NCI-H82 treated with DMSO at 0.1 percent for 48 hours (cell line): Measurements from ENCODE around the gene ADAM12.
A peak's percentile ranks its signal among the peaks of the same experiment; 100 is the strongest.

ENCODE experiments used
- DNase-seq: peaks from one replicate; lab custom pipeline; 2025; ENCODE audit not compliant: unreplicated experiment; lab: John Stamatoyannopoulos, UW

The ADAM12 gene

GRCh38 chr10:126218778-126219649, 169.3 kb downstream of the ADAM12 start:
- DNase-seq, result no peak

DNA sequence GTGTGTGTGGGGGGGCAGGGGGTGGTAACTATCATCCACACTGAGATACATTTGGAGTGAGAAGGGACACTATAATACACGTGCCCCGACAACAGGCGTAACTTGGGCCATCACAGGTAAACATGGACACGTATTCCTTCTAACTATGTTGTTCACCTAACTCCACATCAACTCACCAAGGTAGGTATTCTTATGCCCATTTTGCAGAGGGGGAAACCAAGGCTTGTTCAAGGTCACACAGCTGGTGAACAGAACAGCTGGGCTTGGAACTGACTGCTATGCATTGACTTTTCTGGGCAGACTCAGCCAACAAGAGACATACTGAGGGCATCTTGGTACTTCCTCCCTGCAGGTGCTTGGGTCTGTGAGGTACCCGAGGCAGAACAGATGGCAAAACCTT, 170.1 kb downstream of the ADAM12 start:
- no peak for DNase-seq

GRCh38 chr10:126216632-126216961, 171.7 kb downstream of the ADAM12 start:
- no peak for DNase-seq

DNA sequence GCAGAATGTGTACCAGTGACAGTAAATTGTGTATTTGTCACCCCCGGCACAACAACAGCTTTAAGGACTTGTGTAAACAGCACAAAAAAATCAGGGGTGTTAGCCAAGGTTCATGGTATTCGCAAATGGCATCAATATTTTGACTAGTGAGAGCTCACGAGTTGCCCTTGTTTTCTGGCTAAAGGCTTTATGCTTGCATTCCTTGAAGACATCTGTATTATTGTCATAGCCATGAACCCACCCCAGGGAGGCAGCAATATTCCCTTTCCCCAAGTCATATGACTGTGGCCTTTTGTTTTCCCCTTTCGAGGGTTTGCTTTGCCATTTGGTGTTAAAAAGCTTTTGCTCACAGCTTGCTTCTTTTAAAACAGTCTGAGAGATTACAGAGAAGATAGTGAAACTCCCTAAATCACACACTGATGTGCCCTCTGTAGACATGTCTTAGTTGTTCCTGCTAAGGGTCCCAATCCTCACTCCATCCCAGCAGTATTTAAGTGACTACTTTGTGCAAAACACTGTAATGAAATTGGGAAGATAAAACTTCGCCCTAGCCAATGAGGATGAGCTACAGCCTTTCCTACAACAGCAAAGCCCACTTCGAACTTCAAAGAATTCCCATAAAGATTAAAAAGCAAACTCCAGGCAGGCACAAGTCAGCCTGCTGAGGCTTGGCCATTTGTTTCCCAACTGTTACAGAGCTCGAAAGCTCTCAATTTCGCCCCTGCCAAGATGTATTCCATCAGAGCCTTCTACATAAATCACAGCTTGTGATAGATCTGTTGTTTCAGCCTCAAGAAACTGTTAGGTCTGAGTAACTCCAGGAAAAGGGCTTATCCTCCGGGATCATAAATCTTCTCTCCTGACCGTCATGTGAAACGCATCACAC, 172.3 kb downstream of the ADAM12 start:
- no peak for DNase-seq

GRCh38 chr10:126214679-126215078, 173.6 kb downstream of the ADAM12 start:
- no peak for DNase-seq

DNA sequence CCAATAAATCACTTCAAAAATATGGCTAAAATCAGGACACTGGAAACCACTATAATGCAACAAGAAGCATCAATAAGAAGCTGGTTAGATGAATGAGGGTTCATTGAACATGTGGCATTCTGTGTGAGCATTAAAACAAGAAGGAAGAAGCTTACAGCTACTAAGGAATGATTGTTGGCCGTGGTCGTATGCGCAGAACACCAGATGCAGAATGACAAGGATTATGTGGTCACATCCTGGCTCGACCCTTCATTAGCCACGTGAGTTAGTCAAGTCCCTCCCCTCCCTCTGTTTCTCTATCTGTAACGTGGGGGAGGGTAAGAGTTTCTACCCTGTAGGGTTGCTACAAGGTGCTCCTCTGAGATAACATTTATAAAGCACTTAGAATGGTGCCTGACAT, 174.3 kb downstream of the ADAM12 start:
- DNase-seq, result peak; percentile 50

- no peak for DNase-seq
Measured at GRCh38 chr10:126212738-126213137, 175.5 kb downstream of the ADAM12 start.

DNA sequence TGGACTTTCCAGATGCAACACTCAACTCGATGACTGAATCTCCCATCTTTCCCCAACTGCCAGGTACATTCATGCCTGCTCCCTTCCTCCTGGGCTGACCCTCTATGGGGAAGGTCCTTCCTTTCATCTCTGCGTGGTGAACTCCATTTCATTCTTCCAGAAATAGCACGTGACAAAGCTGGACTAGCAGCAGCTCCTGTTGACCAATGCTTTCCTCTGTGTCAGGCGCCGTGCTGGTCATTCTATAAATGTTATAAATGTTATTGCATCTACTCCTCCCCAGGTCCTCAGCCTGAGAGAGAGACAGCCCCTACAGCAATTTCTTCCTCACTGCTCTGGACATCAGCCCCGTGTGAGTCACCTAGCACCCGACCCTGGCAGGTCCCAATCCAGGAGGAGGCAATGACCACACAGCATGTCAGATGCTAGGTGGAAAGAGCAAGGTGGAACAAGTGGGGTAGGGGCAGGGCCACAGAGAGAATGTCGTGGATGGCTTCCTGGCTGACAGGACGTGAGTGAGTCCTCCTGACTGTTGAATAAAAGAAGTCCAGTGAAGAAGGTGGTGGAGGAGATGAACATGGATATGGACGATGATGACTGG, 178.1 kb downstream of the ADAM12 start:
- DNase-seq, result no peak

- DNase-seq, result no peak
Measured at GRCh38 chr10:126209451-126209850, 178.8 kb downstream of the ADAM12 start.

- DNase-seq, result no peak
Measured at GRCh38 chr10:126208726-126209302, 179.5 kb downstream of the ADAM12 start.

- no peak for DNase-seq
Measured at GRCh38 chr10:126207851-126208250, 180.4 kb downstream of the ADAM12 start.

DNA sequence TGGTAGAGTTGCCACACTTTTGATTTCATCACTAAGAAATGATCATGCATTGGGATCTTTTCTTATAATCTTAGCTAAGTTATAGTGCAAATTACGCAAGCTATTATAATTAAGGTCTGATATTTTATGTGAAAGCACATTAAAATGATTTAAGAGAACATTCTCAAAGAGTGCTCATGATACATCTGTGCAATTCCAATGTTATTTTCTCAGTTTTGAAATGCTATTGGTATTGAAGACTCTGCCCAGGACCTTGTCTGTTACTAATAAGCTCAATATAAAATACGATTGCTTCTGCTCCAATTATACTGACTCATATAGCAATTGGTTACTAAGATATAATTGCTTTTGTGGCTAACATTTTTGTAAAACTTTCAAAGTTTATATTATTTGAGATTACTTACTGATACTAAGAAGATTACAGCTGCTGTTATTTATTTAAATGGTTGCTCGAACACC, 180.9 kb downstream of the ADAM12 start:
- DNase-seq, result no peak

GRCh38 chr10:126205486-126206205, 182.6 kb downstream of the ADAM12 start:
- DNase-seq, result no peak

DNA sequence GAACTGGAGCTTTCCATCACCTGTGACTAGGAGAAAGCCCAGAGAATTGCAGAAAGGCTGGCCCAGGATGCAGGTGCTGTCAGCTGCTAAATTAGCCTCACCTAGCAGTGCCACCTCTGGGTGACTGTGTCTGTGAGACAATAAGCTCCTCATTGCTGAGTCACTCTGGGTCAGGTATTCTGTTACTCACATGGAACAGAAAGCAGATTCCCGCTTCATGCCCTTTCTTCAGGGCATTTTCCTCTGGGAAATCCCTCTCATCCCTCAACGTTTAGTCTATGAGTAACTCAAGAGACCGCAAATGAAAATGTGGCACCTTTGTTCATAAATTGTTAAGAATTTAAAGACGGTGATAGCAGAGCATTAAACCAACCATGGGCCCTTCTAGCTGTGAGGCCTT, 184.0 kb downstream of the ADAM12 start:
- DNase-seq, result no peak

GRCh38 chr10:126203746-126204145, 184.5 kb downstream of the ADAM12 start:
- DNase-seq, result no peak

GRCh38 chr10:126201603-126202002, 186.7 kb downstream of the ADAM12 start:
- no peak for DNase-seq

DNA sequence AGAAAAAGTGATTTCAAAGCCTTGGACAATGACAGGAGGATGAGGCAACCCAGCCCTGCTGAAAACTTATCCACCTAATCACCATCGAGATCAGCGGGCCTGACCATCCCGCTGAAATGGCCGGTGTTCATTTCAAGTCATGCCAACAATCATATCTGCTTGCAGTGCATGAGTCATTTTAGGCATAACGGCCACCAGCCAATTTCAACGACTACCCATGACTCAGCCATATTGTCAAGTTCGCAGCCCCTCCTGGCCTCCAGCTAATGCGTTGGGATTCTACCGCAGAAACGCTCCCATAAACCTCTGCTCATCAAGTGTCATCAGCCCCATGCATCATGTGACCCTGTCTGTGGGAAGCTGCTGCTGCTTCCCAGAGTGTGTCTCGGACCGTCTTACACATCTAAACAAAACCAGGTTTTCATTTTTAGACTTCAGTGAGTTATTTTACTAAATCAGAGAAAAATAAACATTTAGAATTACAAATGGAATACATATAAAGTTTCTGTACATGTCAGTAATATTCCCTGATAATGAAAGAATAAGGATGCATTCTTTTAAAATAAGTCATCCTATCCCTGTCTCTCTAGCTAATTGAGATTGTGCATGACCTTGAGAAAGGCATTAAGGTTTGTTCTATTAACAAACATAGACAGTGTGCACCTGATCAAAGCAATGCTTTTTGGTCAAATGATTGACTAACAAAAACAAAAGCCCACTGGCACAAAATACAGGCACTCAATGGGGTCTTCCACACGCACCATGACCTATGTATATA, 188.9 kb downstream of the ADAM12 start:
- no peak for DNase-seq

DNA sequence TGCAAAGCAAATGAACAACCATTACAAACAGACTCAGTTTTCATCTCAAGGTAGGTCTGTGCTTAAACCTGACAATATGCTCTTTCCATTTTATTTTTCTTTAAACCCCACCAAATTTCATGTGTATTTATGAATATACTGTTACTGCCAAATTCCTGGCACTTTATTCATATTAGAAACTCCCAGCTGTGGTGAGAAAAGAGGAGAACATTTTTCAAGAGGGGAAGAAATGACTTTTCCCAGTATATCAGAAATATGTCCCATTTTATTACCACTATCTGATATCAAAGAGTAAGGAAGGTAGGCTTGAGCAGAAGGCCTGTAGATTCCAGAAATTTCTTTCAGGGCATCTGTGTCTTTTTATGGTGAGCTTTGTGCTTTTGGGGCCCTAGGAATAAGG, 189.6 kb downstream of the ADAM12 start:
- DNase-seq, result no peak

GRCh38 chr10:126197036-126197543, 191.2 kb downstream of the ADAM12 start:
- DNase-seq, result no peak

DNA sequence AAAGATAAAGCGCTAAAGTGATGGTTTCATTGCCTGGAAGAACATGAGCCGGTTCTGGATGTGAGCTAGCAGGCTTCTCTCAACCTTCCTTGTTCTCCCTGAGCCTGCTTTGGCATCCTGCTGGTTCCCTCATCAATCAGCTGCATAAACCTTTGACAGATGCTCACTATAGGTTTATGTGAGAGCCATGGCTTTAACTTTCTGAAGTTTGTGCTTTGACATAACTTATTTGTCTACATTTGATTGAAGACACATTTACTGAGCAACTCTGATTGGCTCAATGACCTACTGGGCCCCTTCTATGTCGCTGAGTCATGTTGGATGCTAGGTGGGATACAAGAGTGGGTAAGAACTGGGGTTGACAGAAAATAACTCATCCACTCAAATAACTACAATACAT, 192.0 kb downstream of the ADAM12 start:
- no peak for DNase-seq
